CMK (cell line): ENCODE measurements around the gene TENM3.

Experiments used
- DNase-seq: peaks from one replicate; pipeline ENCODE4 v3.0.0-alpha.2; 2010; ENCODE audit warnings: low read depth

Gene TENM3

DNA sequence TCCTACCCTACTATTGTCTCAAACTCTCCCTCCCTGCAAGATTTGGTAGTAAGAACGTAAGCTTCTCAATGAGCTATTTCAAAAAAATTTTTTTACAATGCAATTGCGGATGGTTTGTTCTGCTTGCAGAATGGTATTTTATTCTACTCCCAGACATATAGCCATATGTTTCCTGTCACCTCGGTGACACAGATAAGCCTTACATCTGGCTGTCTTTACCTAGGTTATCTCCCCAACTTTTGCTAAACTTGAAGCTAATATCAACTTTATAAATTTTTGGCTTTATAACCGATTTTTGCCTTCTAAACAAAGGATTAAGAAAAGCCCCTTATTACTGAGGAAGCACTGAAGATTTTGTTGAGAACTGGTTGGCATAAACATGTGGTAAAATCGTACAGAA, 331.5 kb downstream of the TENM3 start:
- no peak for DNase-seq

DNA sequence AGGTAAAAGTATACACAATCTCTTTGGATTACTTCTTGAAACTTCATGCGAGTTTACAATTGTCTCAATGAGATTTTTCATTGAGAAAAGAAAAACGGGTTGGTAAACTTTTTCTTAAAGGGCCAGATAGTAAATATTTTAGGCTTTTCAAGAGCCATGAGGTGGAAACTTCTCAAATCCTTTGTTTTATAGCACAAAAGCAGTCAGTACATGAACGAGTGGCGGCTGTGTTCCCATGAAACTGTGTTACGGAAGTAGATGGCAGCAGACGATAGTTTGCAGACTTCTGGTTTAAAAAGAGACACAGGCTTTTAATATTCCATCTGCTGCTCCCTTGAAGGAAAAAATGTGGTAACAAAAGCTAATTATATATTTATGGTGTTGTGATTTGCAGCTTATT, 332.0 kb downstream of the TENM3 start:
- no peak for DNase-seq

DNA sequence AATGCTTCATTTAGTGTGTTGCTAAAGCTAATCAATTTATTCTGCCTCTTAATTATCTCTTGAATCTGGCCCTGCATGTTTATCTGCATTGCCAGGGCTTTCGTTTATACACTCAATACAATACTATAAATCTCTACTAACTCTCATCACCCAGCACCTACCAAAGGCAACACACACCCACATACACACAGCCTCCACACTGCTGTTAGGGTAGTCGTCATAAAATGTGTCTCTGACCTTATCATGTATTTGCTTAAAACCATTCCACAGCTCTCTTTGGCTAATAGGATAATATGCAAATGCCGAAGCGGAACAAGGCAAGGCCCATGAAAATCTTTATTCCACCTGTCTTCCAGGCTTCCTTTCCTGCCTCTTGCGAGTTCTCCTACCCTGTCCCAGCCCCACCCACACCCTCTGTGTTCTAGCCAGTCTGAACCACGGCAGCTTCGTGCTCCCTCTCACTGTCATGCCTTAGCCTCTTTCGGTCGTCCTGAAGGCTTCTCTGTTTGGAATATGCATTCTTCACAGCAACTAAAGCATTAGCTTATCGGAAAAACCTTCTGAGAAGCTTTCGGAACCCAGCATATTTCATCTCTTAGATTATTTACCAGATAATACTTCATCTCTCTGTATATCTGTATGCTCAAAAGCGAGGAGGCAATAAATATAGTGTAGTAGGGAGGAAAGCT, 333.5 kb downstream of the TENM3 start:
- DNase-seq: no peak

DNA sequence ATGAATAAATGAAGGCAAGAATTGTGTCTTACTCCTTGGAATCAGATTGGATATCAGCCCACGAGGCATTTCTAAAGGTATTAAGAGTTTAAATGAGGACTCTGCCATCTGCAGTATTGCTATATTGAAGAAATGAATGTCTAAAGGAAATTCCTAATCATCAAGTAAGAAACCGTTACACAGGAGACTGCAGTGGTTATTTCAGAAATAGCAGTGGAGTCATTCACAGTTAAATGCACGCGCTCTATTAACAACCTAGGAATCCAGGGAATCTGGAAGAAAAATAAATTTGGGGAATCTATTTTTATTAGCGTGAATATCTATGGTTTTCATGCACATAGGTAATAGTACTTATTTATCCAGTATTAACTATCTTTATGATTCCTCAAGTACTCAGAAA, 334.2 kb downstream of the TENM3 start:
- no peak for DNase-seq

DNA sequence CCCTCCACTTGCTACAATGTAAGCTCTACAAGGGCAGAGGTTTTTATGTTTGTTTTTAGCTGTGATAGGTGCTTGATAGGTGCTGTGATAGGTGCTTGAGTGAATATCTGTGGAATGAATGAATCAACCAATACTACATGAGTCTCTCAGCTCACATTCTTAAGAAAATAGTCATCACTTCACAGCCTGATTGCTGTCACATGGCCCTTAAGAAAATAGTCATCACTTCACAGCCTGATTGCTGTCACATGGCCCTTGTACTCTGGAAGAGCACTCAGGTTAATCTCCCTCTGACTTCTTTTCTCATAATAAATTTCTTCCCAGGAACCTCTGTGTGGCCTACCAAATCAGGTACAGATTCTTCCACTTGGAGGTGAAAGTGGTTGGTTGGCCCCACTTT, 335.2 kb downstream of the TENM3 start:
- no peak for DNase-seq

DNA sequence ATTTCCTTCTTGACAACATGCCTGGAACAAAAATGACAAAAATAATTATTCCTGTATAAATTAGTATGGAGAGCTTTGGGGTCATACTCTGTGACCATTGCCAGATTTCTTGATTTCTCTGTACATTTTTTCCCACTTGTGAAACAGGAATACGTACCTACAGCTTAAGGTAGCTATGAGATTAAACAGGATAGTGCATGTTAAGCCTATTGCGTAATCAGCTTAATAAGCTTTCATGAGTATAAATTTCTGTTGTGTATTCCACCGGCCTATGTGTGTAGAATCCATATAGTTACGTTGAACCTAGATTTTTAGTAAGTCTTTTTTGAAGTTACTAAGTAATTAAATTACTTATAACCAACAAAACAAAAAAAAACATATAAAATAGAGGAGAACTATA, 339.0 kb downstream of the TENM3 start:
- DNase-seq: no peak

DNA sequence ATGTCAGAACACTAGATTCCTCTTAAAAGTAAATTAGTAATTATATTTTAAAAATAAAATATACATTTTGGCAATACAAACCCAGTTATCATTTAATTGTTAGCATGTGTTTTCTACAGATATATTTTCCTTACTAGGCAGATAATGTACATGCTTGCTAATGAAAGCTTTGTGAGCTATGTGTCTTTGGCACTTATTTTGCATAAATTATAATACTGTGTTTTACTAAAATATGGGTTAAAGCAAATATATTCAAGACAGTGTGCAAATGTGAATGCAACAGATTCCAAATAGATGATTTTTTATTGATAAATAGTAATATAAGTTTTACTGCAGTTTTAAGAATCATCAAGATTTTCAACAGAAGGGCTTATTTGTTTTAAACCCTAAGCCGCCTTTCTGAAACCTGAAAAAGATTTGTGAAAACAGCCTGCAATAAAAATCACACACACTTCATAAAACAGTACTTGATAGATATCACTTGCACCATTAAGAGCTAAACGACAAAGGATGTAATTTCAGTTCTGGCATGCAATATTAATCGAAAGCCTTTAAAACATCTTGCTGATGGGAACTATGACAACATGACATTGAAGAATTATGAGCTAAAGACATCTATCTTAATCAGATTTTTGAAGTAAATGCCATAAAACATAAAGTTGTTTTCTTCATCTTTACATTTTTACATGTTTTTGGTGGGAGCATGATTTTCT, 340.7 kb downstream of the TENM3 start:
- DNase-seq: no peak

DNA sequence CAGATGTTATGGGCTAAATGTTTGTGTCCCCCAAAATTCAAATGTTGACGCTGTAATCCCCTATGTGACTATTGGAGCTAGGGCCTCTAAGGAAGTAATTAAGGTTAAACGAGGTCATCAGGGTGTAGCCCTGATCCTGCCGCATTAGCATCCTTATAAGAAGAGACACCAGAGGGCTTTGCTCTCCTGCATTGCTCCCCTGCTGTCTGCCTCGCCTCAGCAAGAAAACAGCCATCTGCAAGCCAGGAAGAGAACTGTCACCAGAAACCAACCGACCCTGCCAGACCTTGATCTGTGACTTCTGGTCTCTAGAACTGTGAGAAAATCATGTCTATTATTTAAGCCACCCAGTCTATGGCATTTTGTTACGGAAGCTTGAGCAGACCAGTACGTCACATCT, 342.1 kb downstream of the TENM3 start:
- no peak for DNase-seq

DNA sequence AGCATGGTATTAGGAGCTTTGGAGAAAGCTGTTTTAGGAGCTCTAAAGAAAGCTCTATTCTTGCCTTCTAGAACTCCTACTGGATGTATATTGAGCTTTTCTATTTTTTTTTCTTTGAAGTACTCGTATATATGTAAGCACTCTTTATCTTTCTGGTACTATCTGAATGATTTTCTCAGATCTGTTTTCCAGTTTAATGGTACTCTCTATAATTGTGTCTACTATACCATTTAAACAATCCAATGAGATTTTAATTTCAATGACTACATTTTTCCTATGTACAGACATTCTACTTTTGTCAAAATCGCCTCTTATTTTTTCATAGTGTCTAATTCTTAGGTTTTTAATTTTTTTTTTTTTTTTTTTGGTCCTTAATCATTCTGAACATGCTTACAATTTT, 345.9 kb downstream of the TENM3 start:
- no peak for DNase-seq

DNA sequence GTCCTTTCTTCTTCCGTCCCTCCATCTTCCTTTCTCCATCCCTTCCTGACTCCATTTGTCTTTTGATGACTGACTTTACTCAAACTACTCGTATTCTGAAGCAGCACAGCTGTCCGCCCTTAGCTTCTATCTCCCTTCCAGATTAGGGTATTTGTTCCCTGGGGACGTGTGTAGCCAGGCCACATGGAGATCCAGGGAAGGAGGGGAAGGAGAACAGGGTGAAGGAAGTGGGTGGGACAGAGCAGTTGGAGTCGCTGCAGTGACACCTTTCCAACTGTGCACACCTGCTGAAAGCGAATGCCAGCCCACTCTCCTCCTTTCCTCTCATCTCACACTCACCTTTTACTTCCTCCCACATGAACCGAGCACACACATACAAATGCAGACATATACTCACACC, 350.2 kb downstream of the TENM3 start:
- DNase-seq: no peak

DNA sequence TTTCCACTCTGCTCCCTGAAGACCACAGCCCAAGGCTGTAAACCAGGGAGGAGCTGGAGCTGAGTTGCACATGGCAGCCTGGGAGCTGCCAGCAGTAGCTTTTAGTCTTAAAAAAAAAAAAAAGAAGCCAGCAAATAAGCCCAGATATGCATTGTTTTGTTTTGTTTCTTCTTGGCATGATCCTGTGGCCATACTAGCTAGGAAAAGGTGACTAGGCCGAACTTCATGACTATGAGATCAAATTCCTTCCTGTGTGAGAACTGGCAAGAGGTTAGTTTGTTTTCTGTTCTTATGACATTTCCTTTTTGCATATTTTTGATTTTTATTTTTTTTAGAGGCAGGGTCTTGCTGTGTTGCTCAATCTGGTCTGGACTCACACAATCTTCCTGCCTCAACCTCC, 350.7 kb downstream of the TENM3 start:
- DNase-seq: no peak

DNA sequence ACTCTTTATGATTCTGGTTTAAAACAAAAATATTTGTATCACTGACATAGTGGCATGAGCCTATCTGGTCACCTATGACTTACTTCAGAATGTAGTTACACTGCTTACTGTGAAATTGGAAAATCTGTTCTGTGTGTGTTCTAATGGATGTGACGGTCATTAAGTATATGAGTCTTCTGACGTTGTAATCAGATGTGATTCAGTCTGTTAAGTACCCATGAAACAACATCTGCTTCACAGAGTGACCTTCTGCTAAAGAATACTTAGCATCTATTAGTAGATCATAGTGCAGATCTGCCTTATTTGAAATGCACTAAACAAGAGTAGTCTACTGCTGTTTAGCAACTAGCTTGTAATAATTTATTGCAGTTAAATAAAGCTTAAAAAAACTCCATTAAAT, 356.9 kb downstream of the TENM3 start:
- DNase-seq: no peak

DNA sequence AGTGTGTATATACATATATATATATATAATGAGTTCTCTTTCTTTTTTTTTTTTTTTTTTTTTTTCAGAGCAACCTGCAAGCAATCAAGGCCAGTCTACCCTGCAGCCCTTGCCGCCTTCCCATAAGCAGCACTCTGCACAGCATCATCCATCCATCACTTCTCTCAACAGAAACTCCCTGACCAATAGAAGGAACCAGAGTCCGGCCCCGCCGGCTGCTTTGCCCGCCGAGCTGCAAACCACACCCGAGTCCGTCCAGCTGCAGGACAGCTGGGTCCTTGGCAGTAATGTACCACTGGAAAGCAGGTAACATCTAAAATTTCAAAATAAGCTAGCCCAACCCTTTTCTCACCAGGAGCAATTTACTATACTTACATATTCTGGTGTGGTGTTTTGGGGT, 357.7 kb downstream of the TENM3 start:
- no peak for DNase-seq

DNA sequence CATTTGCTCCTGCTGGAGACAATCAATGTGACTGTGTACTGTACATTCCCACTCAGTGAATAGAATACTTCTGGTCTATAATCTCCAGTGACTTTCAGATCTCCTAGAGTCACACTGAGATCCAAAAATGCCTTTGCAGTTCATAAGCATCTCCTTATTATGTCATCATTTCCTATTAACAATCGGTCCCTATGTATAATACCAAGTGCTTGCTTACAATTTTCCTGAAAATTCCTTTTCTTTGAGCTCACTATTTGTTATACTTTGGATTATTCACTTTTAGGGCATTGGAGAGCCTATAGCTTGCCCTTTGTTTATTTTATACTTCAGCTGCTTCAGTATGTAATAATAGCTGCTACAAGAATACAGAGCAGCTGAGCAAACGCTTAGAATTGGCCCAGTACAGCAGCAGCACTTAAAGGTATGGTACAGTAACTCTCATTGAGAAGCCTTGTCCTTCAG, 361.0 kb downstream of the TENM3 start:
- DNase-seq: no peak

DNA sequence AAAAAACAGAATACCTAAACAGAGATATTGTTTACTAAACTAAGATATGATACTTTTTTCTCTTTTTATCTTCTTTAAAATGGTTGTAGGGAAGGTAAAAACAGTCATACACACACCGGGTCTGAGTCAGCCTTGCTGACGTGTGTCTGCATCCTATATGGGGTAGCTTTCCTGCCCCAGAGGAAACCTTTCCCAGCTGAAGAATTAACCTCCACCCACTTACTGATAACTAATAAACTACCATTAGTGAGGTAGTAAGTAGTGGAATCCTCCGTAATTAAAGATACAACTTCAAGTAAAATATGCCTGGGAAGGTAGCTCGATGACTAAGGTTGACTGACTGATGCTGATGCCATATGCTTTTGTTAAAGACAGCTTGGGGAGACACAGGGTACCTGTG, 361.8 kb downstream of the TENM3 start:
- no peak for DNase-seq

DNA sequence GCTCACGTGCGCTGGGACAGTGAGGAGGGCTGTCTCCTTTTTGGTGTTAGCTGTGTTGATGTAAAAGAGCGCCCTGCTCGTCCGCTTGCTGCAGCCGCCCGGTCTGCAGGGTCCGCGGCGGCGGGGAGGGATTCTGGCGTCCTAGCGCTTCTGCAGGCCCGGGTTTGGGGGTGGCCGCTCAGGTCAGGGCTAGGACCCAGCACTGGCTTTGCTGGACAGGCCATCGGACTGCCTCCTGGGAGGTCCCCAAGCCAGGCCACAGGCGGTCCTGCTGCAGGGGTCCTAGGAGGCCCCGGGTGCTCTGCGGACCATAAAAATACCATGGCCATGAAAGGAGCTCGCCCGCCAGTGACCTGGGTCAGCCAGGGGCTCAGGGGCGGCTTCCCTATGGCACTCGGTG, 365.3 kb downstream of the TENM3 start:
- DNase-seq: no peak

DNA sequence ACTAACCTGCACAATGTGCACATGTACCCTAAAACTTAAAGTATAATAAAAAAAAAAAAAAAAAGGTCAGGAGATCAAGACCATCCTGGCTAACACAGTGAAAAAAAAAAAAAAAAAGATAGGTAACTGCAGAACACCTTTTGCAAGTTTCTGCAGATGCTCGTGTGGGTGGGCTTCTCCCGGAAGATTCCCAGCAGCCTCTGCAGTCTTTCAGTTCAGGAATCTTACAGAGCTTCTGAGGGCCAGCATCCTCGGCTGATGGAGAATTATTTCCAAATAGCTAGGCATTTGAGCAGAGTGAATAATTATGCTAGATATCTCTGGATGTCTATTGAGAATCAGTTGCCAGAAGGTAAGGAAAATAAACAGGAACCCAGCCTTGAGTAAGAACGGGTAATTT, 373.3 kb downstream of the TENM3 start:
- no peak for DNase-seq

DNA sequence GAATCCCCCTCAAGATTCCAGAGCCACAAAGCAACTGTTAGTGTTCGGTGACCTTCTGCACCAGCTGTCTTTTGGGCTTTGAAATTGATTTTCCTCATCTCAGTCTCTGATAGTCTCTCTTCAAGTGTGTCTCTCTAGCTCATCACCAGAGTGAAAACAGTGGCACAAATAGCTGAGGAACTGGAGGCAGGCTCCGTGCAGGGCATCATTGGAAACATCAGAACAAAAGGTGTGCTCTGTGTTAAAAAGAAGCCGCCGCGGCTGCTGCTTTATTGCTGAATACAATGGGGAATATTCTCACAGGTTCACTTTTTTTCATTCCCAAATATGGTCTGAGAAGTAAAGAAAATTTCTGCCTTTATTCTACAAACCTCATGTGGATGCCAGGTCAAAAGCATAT, 376.5 kb downstream of the TENM3 start:
- no peak for DNase-seq

DNA sequence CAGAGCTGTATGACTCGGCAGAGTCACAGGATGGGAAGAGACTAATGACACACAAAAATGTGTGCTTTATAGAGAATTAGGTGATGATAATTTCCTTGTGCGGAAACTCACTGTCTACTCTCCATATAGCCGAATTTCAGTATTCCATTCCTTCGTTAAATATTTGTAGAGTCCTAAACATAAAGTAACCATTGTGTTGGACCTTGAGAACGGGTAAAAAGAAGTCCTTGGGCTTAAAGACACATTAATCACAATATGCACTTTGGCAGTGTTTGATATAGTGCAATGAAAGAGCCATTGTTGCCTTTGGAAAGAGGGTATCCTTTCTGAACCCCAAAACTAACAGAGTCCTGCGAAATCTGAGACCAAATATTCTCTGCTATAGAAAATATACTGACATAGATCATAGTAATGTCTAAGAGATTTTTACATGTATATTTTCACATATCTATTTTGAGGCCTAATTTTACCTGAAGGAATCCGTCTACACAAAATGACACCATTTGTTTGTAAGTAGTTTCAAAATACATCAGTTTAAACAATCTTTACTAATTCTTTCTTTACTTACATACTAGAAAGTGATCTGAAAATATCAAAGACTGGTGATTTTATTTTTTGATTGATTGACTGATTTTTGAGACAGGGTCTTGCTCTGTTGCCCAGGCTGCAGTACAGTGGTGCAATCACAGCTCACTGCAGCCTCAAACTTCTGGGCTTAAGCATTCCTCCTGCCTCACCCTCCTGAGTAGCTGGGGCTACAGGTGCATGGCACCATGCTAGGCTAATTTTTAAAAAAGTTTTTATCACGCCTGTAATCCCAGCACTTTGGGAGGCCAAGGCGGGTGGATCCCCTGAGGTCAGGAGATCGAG, 377.1 kb downstream of the TENM3 start:
- no peak for DNase-seq

DNA sequence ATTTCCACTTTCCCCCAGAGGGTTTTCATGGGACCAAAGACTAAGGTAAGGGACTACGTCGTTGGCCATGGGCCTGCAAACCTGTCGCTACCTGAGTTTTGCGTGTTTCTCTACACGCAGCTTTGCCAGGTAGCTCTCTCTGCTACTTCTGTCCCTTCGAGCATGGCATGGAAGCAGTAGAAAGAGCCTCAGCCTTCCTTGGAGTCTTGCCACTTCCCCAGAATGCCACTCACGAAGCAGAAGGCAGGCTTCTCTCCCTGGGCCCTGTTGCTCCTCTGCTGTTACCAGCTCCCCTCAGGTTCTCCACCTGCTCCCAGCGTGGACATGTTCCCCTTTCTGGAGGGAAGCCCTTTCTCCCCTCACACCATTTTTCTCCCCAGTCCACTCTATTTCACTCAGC, 381.1 kb downstream of the TENM3 start:
- no peak for DNase-seq

DNA sequence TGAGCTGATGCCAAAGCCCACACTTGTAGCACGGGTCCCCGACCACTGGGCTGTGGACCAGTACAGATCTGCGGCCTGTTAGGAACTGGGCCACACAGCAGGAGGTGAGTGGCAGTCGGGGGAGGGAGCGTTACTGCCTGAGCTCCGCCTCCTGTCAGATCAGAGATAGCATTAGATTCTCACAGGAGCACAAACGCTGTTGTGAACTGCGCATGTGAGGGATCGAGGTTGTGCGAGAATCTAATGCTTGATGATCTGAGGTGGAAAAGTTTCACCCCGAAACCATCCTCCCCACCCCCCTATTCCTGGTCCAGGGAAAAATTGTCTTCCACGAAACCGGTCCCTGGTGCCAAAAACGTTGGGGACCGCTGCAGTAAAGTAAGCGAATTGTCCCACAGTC, 382.0 kb downstream of the TENM3 start:
- no peak for DNase-seq

DNA sequence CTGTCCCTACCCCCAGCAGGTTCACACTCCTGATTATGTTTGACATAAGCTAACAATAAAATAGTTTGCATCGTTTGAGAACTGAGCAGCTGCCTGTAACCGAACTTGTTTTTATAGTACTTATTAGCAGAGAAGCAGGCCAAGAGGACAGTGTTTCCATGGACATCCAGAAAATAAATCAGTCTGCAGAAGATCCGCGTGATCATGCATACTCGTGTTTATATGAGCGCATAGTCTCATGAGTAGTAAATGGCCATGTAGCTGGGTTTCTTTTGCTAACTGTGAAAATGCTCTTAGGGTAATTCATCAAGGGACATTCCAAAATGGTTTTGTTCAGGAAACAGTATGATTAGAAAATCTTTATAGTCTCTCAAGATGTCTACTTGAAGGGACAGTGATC, 384.8 kb downstream of the TENM3 start:
- no peak for DNase-seq

DNA sequence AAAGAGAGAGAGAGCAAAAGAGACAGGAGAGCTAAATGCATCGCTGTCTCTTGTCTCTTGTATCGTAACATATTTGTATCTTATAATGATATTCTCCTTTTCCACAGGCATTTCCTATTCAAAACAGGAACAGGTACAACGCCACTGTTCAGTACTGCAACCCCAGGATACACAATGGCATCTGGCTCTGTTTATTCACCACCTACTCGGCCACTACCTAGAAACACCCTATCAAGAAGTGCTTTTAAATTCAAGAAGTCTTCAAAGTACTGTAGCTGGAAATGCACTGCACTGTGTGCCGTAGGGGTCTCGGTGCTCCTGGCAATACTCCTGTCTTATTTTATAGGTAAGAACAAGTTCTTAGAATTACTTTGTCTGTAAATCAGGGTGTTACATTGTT, 385.3 kb downstream of the TENM3 start:
- DNase-seq: no peak
